Prostate gland (tissue), 2 donors: Measurements from ENCODE around the gene TAF1L.

ENCODE experiments used
- POLR2A ChIP-seq: fragments of 450-650 bp; IDR thresholded peaks from one replicate; pipeline ENCODE4 v1.6.1; 2016; ENCODE audit warnings: antibody characterized with exemption, mild to moderate bottlenecking
- TF ChIP-seq, protein P1 (sequence below), 4 experiments: fragments of 200-600 bp in 2 of 4; fragments of 450-650 bp in 2 of 4; sonication (generic) in 2 of 4; IDR thresholded peaks; 1 replicate in 3 of 4; 2 replicates in 1 of 4; pipeline ENCODE4 v1.5.1; 2016 to 2019; ENCODE audit warnings: antibody characterized with exemption in 4 of 4, mild to moderate bottlenecking in 2 of 4, moderate library complexity in 2 of 4

- TF ChIP-seq, protein P1, sequence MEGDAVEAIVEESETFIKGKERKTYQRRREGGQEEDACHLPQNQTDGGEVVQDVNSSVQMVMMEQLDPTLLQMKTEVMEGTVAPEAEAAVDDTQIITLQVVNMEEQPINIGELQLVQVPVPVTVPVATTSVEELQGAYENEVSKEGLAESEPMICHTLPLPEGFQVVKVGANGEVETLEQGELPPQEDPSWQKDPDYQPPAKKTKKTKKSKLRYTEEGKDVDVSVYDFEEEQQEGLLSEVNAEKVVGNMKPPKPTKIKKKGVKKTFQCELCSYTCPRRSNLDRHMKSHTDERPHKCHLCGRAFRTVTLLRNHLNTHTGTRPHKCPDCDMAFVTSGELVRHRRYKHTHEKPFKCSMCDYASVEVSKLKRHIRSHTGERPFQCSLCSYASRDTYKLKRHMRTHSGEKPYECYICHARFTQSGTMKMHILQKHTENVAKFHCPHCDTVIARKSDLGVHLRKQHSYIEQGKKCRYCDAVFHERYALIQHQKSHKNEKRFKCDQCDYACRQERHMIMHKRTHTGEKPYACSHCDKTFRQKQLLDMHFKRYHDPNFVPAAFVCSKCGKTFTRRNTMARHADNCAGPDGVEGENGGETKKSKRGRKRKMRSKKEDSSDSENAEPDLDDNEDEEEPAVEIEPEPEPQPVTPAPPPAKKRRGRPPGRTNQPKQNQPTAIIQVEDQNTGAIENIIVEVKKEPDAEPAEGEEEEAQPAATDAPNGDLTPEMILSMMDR (IDR thresholded peaks at IDR 0.05): no peak
- TF ChIP-seq POLR2A: no peak
Observed at GRCh38 chr9:32635362-32635761, at the start of gene TAF1L.
